RWPE2 (cell line): ENCODE results near the gene CLIC1.
A peak's percentile ranks its signal among the peaks of the same experiment; 100 is the strongest.

Experiments
- ATAC-seq: fragments of 200-7000 bp; cut with Tn5 transposase; 3 replicates; pipeline ENCODE4 v1.9.1; 2021; ENCODE audit warnings: low read depth
- DNase-seq: peaks from one replicate; pipeline ENCODE4 v3.0.0-alpha.2; 2020; ENCODE audit warnings: low spot score
- H3K27ac ChIP-seq: fragments of 450-650 bp; 2 replicates; pipeline ENCODE4 v1.5.1; 2017; ENCODE audit warnings: mild to moderate bottlenecking; ENCODE audit not compliant: poor library complexity, severe bottlenecking
- H3K27me3 ChIP-seq: fragments of 250-450 bp; sonication (Bioruptor Pico); 2 replicates; pipeline ENCODE4 v1.5.1; 2021; ENCODE audit warnings: mild to moderate bottlenecking, moderate library complexity; ENCODE audit not compliant: insufficient read depth, poor library complexity, severe bottlenecking
- H3K36me3 ChIP-seq: fragments of 250-450 bp; sonication (Bioruptor Pico); 2 replicates; pipeline ENCODE4 v1.5.1; 2020; ENCODE audit warnings: low read depth, mild to moderate bottlenecking, moderate library complexity
- H3K4me1 ChIP-seq: fragments of 250-450 bp; sonication (Bioruptor Pico); 2 replicates; pipeline ENCODE4 v1.5.1; 2021; ENCODE audit warnings: mild to moderate bottlenecking, moderate library complexity; ENCODE audit not compliant: insufficient read depth, poor library complexity, severe bottlenecking
- H3K4me3 ChIP-seq: fragments of 250-450 bp; sonication (Bioruptor Pico); 2 replicates; pipeline ENCODE4 v1.5.1; 2021; ENCODE audit warnings: mild to moderate bottlenecking, moderate library complexity; ENCODE audit not compliant: severe bottlenecking
- H3K9me3 ChIP-seq: fragments of 250-450 bp; sonication (Bioruptor Pico); 2 replicates; pipeline ENCODE4 v1.5.1; 2021; ENCODE audit warnings: mild to moderate bottlenecking, moderate library complexity; ENCODE audit not compliant: severe bottlenecking
- CTCF ChIP-seq: fragments of 450-650 bp; IDR thresholded peaks from one replicate; pipeline ENCODE4 v1.5.1; 2017; ENCODE audit warnings: mild to moderate bottlenecking, moderate library complexity; ENCODE audit not compliant: poor library complexity, severe bottlenecking

The CLIC1 gene

GRCh38 chr6:31739639-31740396 lies 3.5 kb upstream of the CLIC1 start, which contains the start of gene MSH5:
Gene MSH5 (plus strand): TSS chr6:31740005. CDS start chr6:31740467, 462 bp downstream.
- Histone ChIP-seq H3K4me1 (peaks cover 28% of the 10 kb centered on the region), H3K4me3 (peak within 1 kb of the TSS; percentile 61), H3K36me3 (peaks cover 31% of the 10 kb centered on the region), H3K9me3 (no peaks in the 10 kb centered on the region), H3K27ac (peak within 1 kb of the TSS; percentile 93), H3K27me3 (no peaks in the 10 kb centered on the region)
- DNase-seq (peak; percentile 99), ATAC-seq (peak; percentile 89)
- no peak for TF ChIP-seq CTCF

DNA sequence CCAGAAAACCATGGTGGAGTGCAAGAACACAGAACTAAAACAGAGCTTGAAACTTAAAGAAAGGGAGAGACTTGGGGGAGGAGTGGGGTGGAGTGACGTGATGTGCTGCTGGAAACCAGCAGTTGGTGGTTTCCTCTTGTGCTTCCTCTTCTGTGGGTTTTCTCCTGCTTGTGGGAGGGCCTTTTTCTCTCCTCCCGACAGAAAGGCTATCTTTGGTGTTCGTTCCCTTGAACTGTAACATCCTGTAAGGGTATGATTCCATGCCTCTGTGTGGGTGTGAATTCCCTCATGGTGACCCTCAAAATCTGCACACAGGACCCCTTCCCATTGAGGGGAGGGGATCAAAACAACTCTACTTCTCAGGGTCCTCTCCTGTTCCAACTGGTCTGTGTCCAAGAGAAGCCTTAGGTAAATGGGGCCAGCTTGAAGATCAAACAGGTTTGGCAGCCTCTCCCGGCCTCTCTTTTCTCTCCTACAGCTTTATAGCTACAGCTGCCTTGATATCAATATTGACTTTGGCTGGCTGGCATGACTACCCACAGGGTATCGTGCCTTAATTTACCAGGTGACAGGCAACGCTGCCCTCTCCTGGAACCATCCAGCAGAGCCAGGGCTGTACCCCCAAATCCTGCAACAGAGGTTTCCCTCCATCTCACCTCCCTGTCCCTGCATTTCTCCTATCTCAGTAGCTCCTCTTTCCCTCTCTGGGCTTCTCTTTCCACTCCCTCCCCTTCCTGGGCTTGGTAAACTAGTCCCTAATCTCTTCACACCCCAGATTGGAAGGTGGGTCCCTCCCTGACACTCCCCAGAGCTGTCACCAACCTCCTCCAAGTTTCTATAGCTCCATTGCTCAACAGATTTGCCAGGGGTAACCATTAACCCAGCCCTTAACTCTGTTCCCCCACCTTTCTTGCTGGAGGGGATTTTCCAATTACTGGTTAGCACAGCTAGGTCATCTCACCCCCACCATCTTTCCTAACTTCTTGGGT lies 2.0 kb upstream of the CLIC1 start:
- peak overlapping the region; percentile 93 for H3K27ac ChIP-seq
- ATAC-seq (no peak), DNase-seq (no peak)
- H3K36me3 ChIP-seq: peaks cover 43% of the 10 kb centered on the region
- no peak overlapping the region for H3K4me3 ChIP-seq
- peaks cover 38% of the 10 kb centered on the region for H3K4me1 ChIP-seq
- H3K9me3 ChIP-seq: no peaks in the 10 kb centered on the region
- H3K27me3 ChIP-seq: no peaks in the 10 kb centered on the region
- TF ChIP-seq CTCF: peak; percentile 13

DNA sequence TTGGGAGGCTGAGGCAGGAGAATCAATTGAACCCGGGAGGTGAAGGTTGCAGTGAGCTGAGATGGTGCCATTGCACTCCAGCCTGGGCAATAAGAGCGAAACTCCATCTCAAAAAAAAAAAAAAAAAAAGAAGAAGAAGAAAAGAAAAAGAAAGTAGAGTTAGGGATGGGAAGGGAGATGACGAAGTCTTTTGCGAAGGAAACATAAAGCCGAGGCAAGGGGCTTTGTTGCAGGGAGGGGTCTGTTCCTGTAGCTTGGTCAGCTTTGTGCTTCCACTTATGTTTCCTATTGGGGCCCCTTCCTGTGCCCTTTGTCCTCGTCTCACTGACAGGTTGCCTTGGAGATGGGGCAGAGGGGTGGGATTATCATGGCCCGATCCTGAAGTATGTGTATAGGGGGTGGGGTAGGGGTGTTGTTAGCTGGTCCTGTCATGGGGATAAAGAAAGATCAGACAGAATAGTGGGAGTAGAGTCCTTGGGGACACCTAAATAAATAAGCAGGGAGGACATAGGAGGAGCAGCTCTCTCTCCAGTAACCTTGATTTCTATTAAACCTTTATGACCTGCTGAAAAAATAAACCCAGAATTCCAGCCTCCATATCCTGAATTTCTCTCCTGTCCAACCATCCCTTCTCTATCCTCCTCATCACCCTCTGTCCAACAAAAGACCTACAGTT lies 1.1 kb upstream of the CLIC1 start:
- H3K4me3 ChIP-seq: no peak overlapping the region
- H3K27me3 ChIP-seq: no peaks in the 10 kb centered on the region
- no peak for TF ChIP-seq CTCF
- peak overlapping the region; percentile 93 for H3K27ac ChIP-seq
- H3K4me1 ChIP-seq: peaks cover 38% of the 10 kb centered on the region
- DNase-seq: no peak
- no peaks in the 10 kb centered on the region for H3K9me3 ChIP-seq
- no peak for ATAC-seq
- H3K36me3 ChIP-seq: peaks cover 43% of the 10 kb centered on the region

DNA sequence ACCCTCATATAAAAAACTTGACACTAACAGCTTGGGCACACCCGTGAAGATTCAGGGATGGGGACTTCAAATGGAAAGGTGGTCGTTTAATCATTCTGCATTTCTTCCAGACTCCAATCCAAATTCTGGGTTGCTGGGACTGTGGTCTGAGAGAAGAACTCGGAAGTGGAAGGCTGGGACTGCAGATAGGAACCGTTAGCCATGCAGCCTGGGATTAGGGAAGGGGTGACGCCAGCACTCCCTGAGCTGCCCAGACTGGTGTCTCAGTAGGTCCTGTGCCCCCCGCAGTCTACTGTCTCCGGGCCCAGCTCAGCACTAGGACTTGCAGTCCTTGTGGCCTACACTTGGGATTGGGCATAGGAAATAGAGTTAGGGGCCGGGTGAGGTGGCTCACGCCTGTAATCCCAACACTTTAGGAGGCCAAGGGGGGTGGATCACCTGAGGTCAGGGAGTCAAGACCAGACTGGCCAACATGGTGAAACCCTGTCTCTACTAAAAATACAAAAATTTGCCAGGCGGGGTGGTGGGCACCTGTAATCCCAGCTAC lies 511 bp upstream of the CLIC1 start:
- no peak for TF ChIP-seq CTCF
- Histone ChIP-seq H3K9me3 (no peaks in the 10 kb centered on the region), H3K27ac (peak overlapping the region; percentile 93), H3K4me3 (peak overlapping the region; percentile 80), H3K4me1 (peaks cover 38% of the 10 kb centered on the region), H3K27me3 (no peaks in the 10 kb centered on the region), H3K36me3 (peaks cover 43% of the 10 kb centered on the region)
- no peak for DNase-seq
- ATAC-seq: no peak
